ENCODE measurements around the gene ELMOD1. TPM values are rescaled to one million over a fixed set of nuclear protein-coding genes. Genes with fewer than 3 reads are reported as not detected.

ELMOD1 gene
- total RNA-seq, 4 donors from 2014 or later = not detected

DNA sequence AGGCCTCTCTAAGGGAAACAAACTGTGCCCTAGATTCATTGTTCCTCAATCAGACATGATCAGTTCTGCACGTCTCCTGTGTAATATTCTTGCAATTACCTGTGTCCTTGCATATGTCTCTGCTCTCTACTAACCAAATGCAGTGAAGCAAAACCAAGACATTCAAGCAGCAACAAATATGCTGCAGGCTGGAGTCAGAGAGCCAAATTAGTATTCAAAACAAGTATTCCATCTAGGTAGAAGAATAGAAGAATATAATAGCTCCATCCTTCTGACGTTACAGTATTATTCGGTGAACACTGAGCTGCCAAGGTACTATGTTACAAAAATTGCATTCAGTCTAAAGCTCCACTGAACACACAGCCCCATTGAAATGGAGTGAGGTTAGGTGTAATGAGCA lies 69.1 kb downstream of the ELMOD1 start:
- TF ChIP-seq CTCF (IDR thresholded peaks at IDR 0.05; ENCODE audit: low read depth) = no peak

GRCh38 chr11:107661656-107662055 lies 70.7 kb downstream of the ELMOD1 start:
- TF ChIP-seq CTCF (IDR thresholded peaks at IDR 0.05; ENCODE audit: low read depth) = no peak

- no peak for TF ChIP-seq CTCF (IDR thresholded peaks at IDR 0.05; ENCODE audit: low read depth)
Measured at GRCh38 chr11:107665018-107665417, 74.1 kb downstream of the ELMOD1 start.

GRCh38 chr11:107666911-107667613 lies 76.1 kb downstream of the ELMOD1 start:
- no peak for TF ChIP-seq CTCF (IDR thresholded peaks at IDR 0.05; ENCODE audit: low read depth)

DNA sequence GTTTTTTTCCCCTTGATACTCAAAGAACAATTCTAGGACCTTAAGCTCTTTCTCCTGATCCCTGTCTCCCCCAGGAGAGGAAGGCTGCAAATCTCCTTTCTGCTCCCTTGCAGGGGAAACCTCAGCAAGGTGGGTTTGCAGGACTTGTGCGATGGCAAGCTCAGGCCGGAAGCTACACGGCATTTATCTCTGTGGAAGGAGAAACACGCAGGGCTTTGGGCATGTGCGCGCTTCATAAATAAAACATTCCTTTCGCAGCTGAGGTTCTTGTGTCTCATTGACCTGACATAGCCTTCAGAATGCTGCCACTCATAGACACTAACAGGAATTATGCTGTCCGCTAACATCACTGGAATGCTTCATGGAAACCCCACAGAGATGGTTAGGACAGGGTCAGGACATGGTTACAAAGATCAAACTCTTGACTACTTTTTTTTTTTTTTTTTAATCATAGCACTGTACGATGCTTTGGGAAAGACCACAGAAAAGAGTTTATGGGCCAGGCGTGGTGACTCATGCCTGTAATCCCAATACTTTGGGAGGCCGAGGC lies 78.3 kb downstream of the ELMOD1 start:
- no peak for TF ChIP-seq CTCF (IDR thresholded peaks at IDR 0.05; ENCODE audit: low read depth)

- no peak for TF ChIP-seq CTCF (IDR thresholded peaks at IDR 0.05; ENCODE audit: low read depth)
Measured at GRCh38 chr11:107669893-107670601, 79.1 kb downstream of the ELMOD1 start.

GRCh38 chr11:107675902-107676301 lies 85.0 kb downstream of the ELMOD1 start:
- TF ChIP-seq CTCF (IDR thresholded peaks at IDR 0.05; ENCODE audit: low read depth) = no peak
